Cardiac fibroblast (primary cell): ENCODE data around the gene PHACTR3.

ENCODE experiments used
- DNase-seq, 2 donors: peaks; one replicate each; pipeline versions ENCODE4 v3.0.0 to v3.0.0-alpha.2; 2010; ENCODE audit warnings: low read depth in 2 of 2
- H3K4me3 ChIP-seq, 2 donors: replicated peaks in 1 of 2; 1 replicate in 1 of 2; 2 replicates in 1 of 2; pipeline ENCODE4 v1.5.1; 2011; ENCODE audit warnings: low read depth in 2 of 2, low read length in 2 of 2, mild to moderate bottlenecking in 2 of 2, moderate library complexity in 1 of 2
- TF ChIP-seq, protein P1 (sequence below): IDR thresholded peaks from one replicate; pipeline ENCODE4 v1.5.1; 2011; ENCODE audit warnings: low read depth, mild to moderate bottlenecking, low read length, inconsistent platforms

The PHACTR3 gene

DNA sequence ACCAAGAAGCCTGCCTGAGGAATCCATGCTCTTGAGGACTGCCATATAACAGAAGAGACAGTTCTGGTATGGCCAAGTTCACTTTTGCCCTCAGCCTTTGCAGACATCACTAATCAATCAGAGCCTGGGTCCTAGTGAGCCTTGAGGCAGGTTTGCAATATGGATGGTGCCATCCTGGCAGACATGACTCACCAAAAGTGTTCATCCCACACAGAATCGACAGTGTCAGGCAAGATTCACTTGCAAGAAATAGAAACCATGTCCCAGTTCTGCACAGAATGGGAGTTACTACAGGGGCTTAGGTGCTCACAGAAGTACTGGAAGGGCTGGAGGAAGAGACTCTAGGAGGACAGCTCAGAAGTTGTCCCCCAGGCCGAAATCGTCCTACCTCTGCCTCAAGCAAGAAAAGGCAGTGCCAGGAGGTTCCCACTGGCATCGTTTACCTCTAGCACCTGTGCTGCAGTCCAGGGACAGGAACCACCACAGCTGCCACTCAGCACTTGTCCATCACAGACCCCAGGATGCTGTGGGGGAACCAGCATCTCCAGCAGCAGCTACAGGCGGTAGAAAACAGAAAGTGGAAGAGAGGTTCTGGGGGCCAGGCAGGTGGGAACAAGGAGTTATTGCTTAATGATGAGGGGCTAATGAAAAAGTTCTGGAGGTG is 42.6 kb upstream of the PHACTR3 start:
- DNase-seq: no peak
- TF ChIP-seq, protein P1, sequence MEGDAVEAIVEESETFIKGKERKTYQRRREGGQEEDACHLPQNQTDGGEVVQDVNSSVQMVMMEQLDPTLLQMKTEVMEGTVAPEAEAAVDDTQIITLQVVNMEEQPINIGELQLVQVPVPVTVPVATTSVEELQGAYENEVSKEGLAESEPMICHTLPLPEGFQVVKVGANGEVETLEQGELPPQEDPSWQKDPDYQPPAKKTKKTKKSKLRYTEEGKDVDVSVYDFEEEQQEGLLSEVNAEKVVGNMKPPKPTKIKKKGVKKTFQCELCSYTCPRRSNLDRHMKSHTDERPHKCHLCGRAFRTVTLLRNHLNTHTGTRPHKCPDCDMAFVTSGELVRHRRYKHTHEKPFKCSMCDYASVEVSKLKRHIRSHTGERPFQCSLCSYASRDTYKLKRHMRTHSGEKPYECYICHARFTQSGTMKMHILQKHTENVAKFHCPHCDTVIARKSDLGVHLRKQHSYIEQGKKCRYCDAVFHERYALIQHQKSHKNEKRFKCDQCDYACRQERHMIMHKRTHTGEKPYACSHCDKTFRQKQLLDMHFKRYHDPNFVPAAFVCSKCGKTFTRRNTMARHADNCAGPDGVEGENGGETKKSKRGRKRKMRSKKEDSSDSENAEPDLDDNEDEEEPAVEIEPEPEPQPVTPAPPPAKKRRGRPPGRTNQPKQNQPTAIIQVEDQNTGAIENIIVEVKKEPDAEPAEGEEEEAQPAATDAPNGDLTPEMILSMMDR: no peak
- H3K4me3 ChIP-seq: no peak overlapping the region

DNA sequence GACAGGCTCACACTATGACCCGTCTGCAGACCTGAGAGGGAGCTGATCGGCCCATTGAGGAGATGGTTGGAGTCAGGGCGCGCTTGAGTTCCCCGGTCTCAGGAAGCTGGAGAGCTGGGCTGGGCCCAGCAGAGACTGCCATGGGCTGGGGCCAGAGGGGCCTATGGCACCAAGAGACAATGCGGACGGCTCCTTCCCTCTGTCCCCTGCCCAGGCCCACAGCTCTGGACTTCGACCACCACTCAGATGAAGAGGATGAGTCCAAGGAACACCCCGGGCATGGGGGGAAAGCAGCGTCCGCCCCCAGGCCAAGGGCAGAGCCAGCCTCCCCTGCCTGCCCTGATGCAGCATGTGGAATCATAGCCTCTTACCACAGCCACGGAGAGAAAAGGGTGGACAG is 40.2 kb upstream of the PHACTR3 start:
- no peak for DNase-seq
- TF ChIP-seq, protein P1: no peak

DNA sequence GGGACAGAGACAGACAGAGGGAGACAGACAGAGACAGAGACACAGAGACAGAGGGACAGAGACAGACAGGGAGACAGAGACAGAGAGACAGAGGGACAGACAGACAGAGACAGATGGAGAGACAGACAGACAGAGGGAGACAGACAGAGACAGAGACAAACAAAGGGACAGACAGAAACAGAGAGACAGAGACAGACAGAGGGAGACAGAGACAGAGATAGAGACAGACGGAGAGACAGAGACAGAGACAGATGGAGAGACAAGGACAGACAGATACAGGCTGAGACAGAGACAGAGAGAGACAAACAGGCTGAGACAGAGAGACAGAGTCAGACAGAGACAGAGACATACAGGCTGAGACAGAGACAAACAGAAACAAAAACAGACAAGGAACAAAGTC is 39.4 kb upstream of the PHACTR3 start:
- TF ChIP-seq, protein P1: no peak
- DNase-seq: no peak

More for the DNA sequence above, 40.2 kb upstream of the PHACTR3 start:
- H3K4me3 ChIP-seq: no peak overlapping the region

DNA sequence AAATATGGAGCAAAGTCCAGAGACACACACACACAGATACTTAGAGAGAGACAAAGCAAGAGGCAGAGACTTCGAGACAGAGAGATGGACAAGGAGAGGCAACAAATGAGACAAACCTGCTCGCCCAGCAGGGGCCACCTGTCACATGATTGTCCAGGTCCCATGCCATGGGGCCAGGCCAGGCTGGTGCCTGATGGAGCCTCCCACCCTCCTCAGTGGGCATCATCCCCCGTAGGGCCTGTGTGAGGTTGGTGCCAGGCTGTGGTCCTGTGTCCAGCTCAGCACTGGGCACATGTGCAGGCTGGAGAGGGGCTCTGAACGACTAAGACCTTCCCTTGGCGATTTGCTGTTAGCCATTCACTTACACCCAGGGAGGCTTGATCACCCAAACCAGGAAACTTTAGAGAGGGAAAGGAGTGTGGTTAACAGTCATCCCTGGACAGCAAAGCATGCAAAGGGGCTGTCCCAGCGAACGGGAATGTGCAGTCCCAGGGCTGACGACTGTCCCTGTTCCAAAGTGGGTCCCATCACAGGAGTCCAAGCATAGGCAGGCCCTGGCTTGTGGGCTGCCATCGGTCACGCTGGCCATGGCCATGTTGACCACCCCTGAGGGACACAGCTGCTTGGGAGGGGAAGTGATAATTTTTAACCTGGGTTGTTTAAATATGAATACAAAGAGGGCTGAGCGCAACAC is 38.4 kb upstream of the PHACTR3 start:
- TF ChIP-seq, protein P1: no peak
- DNase-seq: no peak
- no peak overlapping the region for H3K4me3 ChIP-seq

More for the DNA sequence above, 39.4 kb upstream of the PHACTR3 start:
- no peak overlapping the region for H3K4me3 ChIP-seq

DNA sequence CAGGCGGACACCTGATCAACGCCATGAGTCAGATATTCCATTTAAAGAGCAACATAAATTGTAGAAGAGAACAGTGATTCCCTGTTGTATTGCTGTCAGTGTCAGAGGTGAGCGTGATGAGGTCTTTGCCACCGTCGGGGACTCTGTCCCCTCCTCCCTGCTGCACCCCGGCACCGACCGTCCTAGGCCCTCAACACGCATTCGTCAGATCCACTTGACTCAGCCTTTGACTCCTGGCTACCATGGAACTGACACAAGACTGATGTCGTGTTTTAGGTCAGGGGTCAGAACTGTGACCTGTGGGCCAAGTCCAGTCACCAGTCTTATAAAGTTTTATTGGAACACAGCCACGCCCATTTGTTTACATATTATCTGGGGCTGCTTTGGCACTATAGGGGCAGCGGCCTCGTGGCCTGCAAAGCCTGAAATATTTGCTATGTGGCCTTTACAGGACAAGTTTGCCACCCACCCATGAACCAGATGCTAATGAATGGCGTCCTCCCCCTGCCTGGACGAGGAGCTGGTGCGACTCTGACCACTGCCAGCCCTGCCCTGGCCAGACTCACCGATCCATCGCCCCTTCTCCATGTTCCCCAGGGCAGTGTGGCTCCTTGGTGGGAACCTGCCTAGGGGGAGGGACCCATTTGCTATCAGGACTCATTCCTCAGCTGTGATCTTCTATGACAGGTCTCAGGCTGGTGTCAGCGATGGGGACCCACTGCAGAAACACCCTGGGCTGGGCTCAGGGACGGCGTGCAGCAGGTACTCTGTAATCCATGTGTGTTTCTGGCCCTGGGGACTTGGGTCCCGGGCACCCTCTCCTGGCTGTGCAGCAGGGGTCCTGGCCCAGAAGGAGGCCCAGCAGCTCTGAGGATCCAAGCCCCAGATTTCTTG is 37.5 kb upstream of the PHACTR3 start:
- no peak for DNase-seq
- TF ChIP-seq, protein P1: no peak
- no peak overlapping the region for H3K4me3 ChIP-seq

DNA sequence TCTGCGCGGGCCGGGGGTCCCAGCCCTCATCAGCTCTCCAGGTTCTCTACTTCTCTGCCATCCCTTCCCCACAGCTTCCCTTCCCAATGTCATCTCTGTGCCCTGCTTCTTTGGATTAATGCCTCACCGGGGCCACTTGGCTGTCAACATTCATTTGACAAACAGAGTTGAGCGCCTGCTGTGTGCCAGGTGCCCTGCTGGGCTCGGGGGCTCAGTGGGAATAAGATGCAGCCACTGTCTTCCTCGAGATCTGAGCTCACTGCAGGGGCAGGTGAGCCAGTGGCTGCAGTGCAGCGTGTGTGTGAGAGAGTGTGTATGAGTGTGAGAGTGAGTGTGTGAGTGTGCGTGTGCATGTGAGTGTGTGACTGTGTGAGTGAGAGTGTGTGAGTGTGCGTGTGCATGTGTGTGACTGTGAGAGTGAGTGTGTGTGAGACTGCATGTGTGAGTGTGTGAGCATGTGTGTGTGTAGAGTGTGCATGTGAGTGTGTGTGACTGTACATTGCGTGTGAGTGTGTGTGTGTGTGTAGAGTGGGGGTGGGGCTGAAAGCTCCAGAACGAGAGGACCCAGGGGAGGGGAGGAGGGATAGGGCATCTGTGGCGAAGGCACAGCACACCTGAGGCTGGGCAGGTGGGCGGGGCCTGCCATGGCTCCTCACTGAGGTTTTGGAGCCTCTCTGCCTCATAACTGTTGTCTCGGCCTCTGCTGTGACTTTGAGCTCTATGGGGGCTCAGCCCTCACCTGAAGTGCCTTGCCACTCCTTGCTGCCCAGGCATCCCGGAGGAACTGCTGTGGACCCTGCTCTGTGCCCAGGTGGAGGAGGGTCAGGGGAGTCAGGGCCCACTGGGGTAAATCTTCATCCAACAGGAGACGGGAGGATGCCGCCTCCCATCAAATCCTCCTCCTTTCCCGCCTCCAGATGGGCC is 36.5 kb upstream of the PHACTR3 start:
- H3K4me3 ChIP-seq: no peak overlapping the region
- TF ChIP-seq, protein P1: no peak

More for the DNA sequence above, 36.5 kb upstream of the PHACTR3 start:
- no peak for DNase-seq
